ENCODE measurements around the gene WHAMM.

GRCh38 chr15:82847703-82848102 lies 38.3 kb downstream of the WHAMM start:
- TF ChIP-seq CTCF (IDR thresholded peaks at IDR 0.05; ENCODE audit: borderline replicate concordance, extremely low read depth, low read length, poor library complexity, severe bottlenecking) (no peak), EZH2 (IDR thresholded peaks at IDR 0.05; ENCODE audit: borderline replicate concordance, low read depth, low read length, severe bottlenecking) (no peak)
